ENCODE results near the gene SPDYA. TPM values are rescaled to one million over a fixed set of nuclear protein-coding genes. Genes with fewer than 3 reads are reported as not detected.

Gene SPDYA
- polyA plus RNA-seq, 3 donors: 0.15 TPM; not detected in 2

- Mint-ChIP-seq H3K36me3 (no peaks in the 10 kb centered on the region), H3K27ac (no peak overlapping the region), H3K4me3 (no peak overlapping the region), H3K27me3 (ENCODE audit: low read depth in 3 of 3) (peaks cover 9 to 28% (median 18%) of the 10 kb centered on the region in 3 donors), H3K9me3 (peaks cover 0 to 3% (median 0%) of the 10 kb centered on the region in 7 donors), H3K4me1 (no peaks in the 10 kb centered on the region)
- H3K27me3 ChIP-seq (ENCODE audit: control insufficient read depth in 2 of 2, insufficient read depth in 2 of 2, low read length in 2 of 2): peaks cover 6 to 7% of the 10 kb centered on the region in 2 donors
- H4K20me1 ChIP-seq (ENCODE audit: insufficient read depth, low read length): no peaks in the 10 kb centered on the region
- H3K4me2 ChIP-seq (replicated peaks; ENCODE audit: extremely low read depth, low read length, poor library complexity, severe bottlenecking): no peak overlapping the region
- no peak overlapping the region for H3K4me3 ChIP-seq (replicated peaks in 1 of 3; ENCODE audit: low read depth in 2 of 3, low read length in 3 of 3)
- no peaks in the 10 kb centered on the region for H3K79me2 ChIP-seq (ENCODE audit: insufficient read depth, low read length)
- no peak overlapping the region for H2AFZ ChIP-seq (ENCODE audit: insufficient read depth, low read depth, low read length, poor library complexity, severe bottlenecking)
- DNase-seq: no peak
- WGBS (ENCODE audit: insufficient coverage): no CpG with 5 or more reads among the region's 1 CpG
- no peak for TF ChIP-seq CTCF (IDR thresholded peaks at IDR 0.05)
- no peaks in the 10 kb centered on the region for H3K36me3 ChIP-seq (replicated peaks in 1 of 2; ENCODE audit: control insufficient read depth in 1 of 2, insufficient read depth in 2 of 2, low read length in 2 of 2)
- intact Hi-C loops (cut with micrococcal nuclease): no loop called here
- no peaks in the 10 kb centered on the region for H3K9me3 ChIP-seq (replicated peaks in 1 of 2; ENCODE audit: control insufficient read depth in 1 of 2, insufficient read depth in 1 of 2, low read length in 2 of 2)
- no peaks in the 10 kb centered on the region for H3K4me1 ChIP-seq (ENCODE audit: control insufficient read depth in 1 of 2, insufficient read depth in 2 of 2, low read length in 2 of 2)
- no peak overlapping the region for H3K27ac ChIP-seq (ENCODE audit: low read depth in 1 of 2, low read length in 2 of 2)
- no peak overlapping the region for H3K9ac ChIP-seq (ENCODE audit: insufficient read depth, low read length, poor library complexity, severe bottlenecking)
These were observed 69.6 kb downstream of the SPDYA start for GRCh38 chr2:28880193-28880592.

- Histone ChIP-seq H3K9ac (ENCODE audit: insufficient read depth, low read length, poor library complexity, severe bottlenecking) (no peak overlapping the region), H3K27me3 (ENCODE audit: control insufficient read depth in 2 of 2, insufficient read depth in 2 of 2, low read length in 2 of 2) (no peaks in the 10 kb centered on the region), H3K4me1 (ENCODE audit: control insufficient read depth in 1 of 2, insufficient read depth in 2 of 2, low read length in 2 of 2) (peaks cover 19 to 38% of the 10 kb centered on the region in 2 donors), H3K36me3 (replicated peaks in 1 of 2; ENCODE audit: control insufficient read depth in 1 of 2, insufficient read depth in 2 of 2, low read length in 2 of 2) (no peaks in the 10 kb centered on the region), H2AFZ (ENCODE audit: insufficient read depth, low read depth, low read length, poor library complexity, severe bottlenecking) (no peak overlapping the region), H3K4me3 (replicated peaks in 1 of 3; ENCODE audit: low read depth in 2 of 3, low read length in 3 of 3) (no peak overlapping the region), H3K79me2 (ENCODE audit: insufficient read depth, low read length) (peaks cover 41% of the 10 kb centered on the region), H3K27ac (ENCODE audit: low read depth in 1 of 2, low read length in 2 of 2) (no peak overlapping the region), H3K4me2 (replicated peaks; ENCODE audit: extremely low read depth, low read length, poor library complexity, severe bottlenecking) (no peak overlapping the region), H4K20me1 (ENCODE audit: insufficient read depth, low read length) (peaks cover 35% of the 10 kb centered on the region), H3K9me3 (replicated peaks in 1 of 2; ENCODE audit: control insufficient read depth in 1 of 2, insufficient read depth in 1 of 2, low read length in 2 of 2) (no peaks in the 10 kb centered on the region)
- no peak for TF ChIP-seq CTCF (IDR thresholded peaks at IDR 0.05)
- intact Hi-C loops (cut with micrococcal nuclease): loop anchor here in 1 of 2 donors (10.0 kb wide), 1 partner anchor 69 kb away; no protein-coding TSS in a partner anchor
- no peak for DNase-seq
- H3K9me3 Mint-ChIP-seq: peaks cover 0 to 3% (median 0%) of the 10 kb centered on the region in 7 donors
- H3K27ac Mint-ChIP-seq: peak overlapping the region in 2 of 7 donors; percentile 21 to 41
- no peaks in the 10 kb centered on the region for H3K36me3 Mint-ChIP-seq
- peaks cover 0 to 3% (median 2%) of the 10 kb centered on the region in 3 donors for H3K27me3 Mint-ChIP-seq (ENCODE audit: low read depth in 3 of 3)
- no CpG with 5 or more reads among the region's 21 CpGs for WGBS (ENCODE audit: insufficient coverage)
- peaks cover 29% of the 10 kb centered on the region for H3K4me1 Mint-ChIP-seq
- H3K4me3 Mint-ChIP-seq: no peak overlapping the region
These were observed 82.9 kb downstream of the SPDYA start for GRCh38 chr2:28893488-28893887.

Measured in CD14-positive monocyte (primary cell).